ENCODE measurements around the gene GRM3.

The GRM3 gene

GRCh38 chr7:86884152-86884551 is 240.4 kb downstream of the GRM3 start:
- in situ Hi-C loops (cut with HindIII; ENCODE audit: low sequenced_read_pairs) = no loop called here

GRCh38 chr7:86889501-86889900 is 245.8 kb downstream of the GRM3 start:
- in situ Hi-C loops (cut with HindIII; ENCODE audit: low sequenced_read_pairs) = no loop called here

GRCh38 chr7:86898171-86898570 is 254.5 kb downstream of the GRM3 start:
- in situ Hi-C loops (cut with HindIII; ENCODE audit: low sequenced_read_pairs) = no loop called here

GRCh38 chr7:86900886-86901285 is 257.2 kb downstream of the GRM3 start:
- in situ Hi-C loops (cut with HindIII; ENCODE audit: low sequenced_read_pairs) = no loop called here

- in situ Hi-C loops (cut with HindIII; ENCODE audit: low sequenced_read_pairs) = no loop called here
Measured at GRCh38 chr7:86904949-86905834, 261.5 kb downstream of the GRM3 start.

GRCh38 chr7:86908948-86909347 is 265.2 kb downstream of the GRM3 start:
- in situ Hi-C loops (cut with HindIII; ENCODE audit: low sequenced_read_pairs) = no loop called here

GRCh38 chr7:86911659-86912058 is 267.9 kb downstream of the GRM3 start:
- in situ Hi-C loops (cut with HindIII; ENCODE audit: low sequenced_read_pairs) = loop anchor here (5.0 kb wide), 1 partner anchor 36 kb away; no protein-coding TSS in a partner anchor

GRCh38 chr7:86913709-86914108 is 270.0 kb downstream of the GRM3 start:
- in situ Hi-C loops (cut with HindIII; ENCODE audit: low sequenced_read_pairs) = loop anchor here (5.0 kb wide), 1 partner anchor 34 kb away; no protein-coding TSS in a partner anchor
